Uterus (tissue), 4 donors: ENCODE data around the gene RABGAP1L. TPM values are rescaled to one million over a fixed set of nuclear protein-coding genes. Genes with fewer than 3 reads are reported as not detected.

Experiments
- DNase-seq, 2 donors: peaks; one replicate each; pipeline ENCODE4 v3.0.0-alpha.2; 2019 to 2020
- H3K27ac ChIP-seq, 2 donors: fragments of 200-600 bp; sonication (generic); 1 replicate in 1 of 2; 2 replicates in 1 of 2; pipeline ENCODE4 v1.5.1; 2016 to 2018
- H3K27me3 ChIP-seq, 2 donors: fragments of 200-600 bp; sonication (generic); one replicate each; pipeline ENCODE4 v1.5.1; 2018 to 2019; ENCODE audit warnings: control low read depth in 1 of 2
- H3K36me3 ChIP-seq, 2 donors: fragments of 200-600 bp; sonication (generic); one replicate each; pipeline ENCODE4 v1.5.1; 2019; ENCODE audit warnings: control low read depth in 1 of 2
- H3K4me1 ChIP-seq, 2 donors: fragments of 200-600 bp; sonication (generic); one replicate each; pipeline ENCODE4 v1.5.1; 2018 to 2019; ENCODE audit warnings: control low read depth in 1 of 2
- H3K4me3 ChIP-seq, 2 donors: fragments of 200-600 bp; sonication (generic); 1 replicate in 1 of 2; 2 replicates in 1 of 2; pipeline ENCODE4 v1.5.1; 2018 to 2019; ENCODE audit warnings: mild to moderate bottlenecking in 1 of 2
- H3K9me3 ChIP-seq, 2 donors: fragments of 200-600 bp; sonication (generic); one replicate each; pipeline ENCODE4 v1.5.1; 2019; ENCODE audit warnings: control low read depth in 1 of 2
- CTCF ChIP-seq, 4 experiments: fragments of 200-600 bp in 2 of 4; fragments of 450-650 bp in 2 of 4; sonication (generic) in 2 of 4; IDR thresholded peaks; one replicate each; pipeline ENCODE4 v1.5.1; 2016 to 2019; ENCODE audit warnings: antibody characterized with exemption in 4 of 4, mild to moderate bottlenecking in 2 of 4, moderate library complexity in 1 of 4
- POLR2A ChIP-seq, 2 donors: fragments of 450-650 bp; IDR thresholded peaks; one replicate each; pipeline ENCODE4 v1.6.1; 2016; ENCODE audit warnings: antibody characterized with exemption in 2 of 2, mild to moderate bottlenecking in 1 of 2, moderate library complexity in 1 of 2
- intact Hi-C: fragments of 100-400 bp; cut with DNase I; formaldehyde crosslinking; loops from one replicate; pipeline ENCODE4 v1.15.1; 2023; ENCODE audit warnings: low total_unique reads
- total RNA-seq, 4 donors: library from RNA; depleted of rRNA in 3 of 4; stranded (reverse); fragments of >200 nt in 3 of 4; gene quantifications; one replicate each; pipeline versions ENCODE4 v1.1.0 to v1.2.4, GENCODE V29; 2014 to 2023
- donor health status: DM: yes; HTN: yes; CAD: no.

The RABGAP1L gene
- total RNA-seq, 4 donors from 2014 or later = 19.1 to 93.7 (median 35.1) TPM

DNA sequence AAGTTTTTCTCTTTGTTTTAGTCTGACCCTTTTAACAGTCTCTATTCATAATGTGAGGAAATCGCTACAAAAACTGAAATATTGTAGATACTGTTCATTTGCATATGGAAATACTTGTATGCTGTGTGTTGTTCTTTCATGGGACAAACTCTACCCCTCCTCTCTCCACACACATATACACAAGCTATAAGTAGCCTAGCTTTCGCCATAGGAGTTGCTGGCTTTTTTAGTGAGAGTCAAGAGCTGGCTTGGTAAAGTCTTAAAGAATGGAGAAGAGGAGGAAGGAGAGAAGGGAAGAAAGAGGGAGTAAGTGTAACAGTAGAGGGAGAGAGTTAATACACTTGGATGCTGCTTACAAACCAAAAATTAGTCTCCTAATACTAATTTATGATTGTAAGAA is 115.6 kb downstream of the RABGAP1L start:
- Histone ChIP-seq H3K4me3 (no peak overlapping the region), H3K9me3 (no peaks in the 10 kb centered on the region), H3K4me1 (no peaks in the 10 kb centered on the region), H3K27me3 (no peaks in the 10 kb centered on the region), H3K27ac (no peak overlapping the region), H3K36me3 (no peaks in the 10 kb centered on the region)
- intact Hi-C loops = no loop called here
- DNase-seq = no peak
- TF ChIP-seq CTCF (IDR thresholded peaks at IDR 0.05) (no peak), POLR2A (IDR thresholded peaks at IDR 0.05) (no peak)

- TF ChIP-seq POLR2A (IDR thresholded peaks at IDR 0.05) (no peak), CTCF (IDR thresholded peaks at IDR 0.05) (no peak)
- H3K36me3 ChIP-seq = no peaks in the 10 kb centered on the region
- DNase-seq = no peak
- intact Hi-C loops = no loop called here
- no peaks in the 10 kb centered on the region for H3K27me3 ChIP-seq
- no peaks in the 10 kb centered on the region for H3K9me3 ChIP-seq
- H3K4me3 ChIP-seq = no peak overlapping the region
- H3K4me1 ChIP-seq = no peaks in the 10 kb centered on the region
- no peak overlapping the region for H3K27ac ChIP-seq
These were observed 116.8 kb downstream of the RABGAP1L start for GRCh38 chr1:174276087-174276486.

DNA sequence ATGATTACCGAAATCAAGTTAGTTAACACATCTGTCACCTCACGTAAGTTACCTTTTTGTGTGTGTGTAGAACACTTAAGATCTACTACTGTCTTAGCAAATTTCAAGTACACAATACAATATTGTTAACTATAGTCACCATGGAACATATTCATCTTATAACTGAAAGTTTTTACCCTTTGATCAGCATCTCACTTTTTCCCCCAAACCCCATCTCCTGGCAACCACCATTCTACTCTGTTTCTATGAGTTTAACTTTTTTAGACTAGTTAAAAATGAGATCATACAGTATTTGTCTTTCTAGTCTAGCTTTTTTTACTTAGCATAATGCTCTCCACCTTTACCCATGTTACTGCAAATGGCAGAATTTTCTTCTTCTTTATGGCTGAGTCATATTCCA is 124.7 kb downstream of the RABGAP1L start:
- H3K4me3 ChIP-seq = no peak overlapping the region
- H3K27me3 ChIP-seq = no peaks in the 10 kb centered on the region
- no peak for TF ChIP-seq POLR2A (IDR thresholded peaks at IDR 0.05)
- no peak for TF ChIP-seq CTCF (IDR thresholded peaks at IDR 0.05)
- H3K9me3 ChIP-seq = peaks cover 0 to 9% of the 10 kb centered on the region in 2 donors
- intact Hi-C loops = no loop called here
- DNase-seq = no peak
- H3K27ac ChIP-seq = no peak overlapping the region
- H3K4me1 ChIP-seq = no peaks in the 10 kb centered on the region
- H3K36me3 ChIP-seq = no peaks in the 10 kb centered on the region

DNA sequence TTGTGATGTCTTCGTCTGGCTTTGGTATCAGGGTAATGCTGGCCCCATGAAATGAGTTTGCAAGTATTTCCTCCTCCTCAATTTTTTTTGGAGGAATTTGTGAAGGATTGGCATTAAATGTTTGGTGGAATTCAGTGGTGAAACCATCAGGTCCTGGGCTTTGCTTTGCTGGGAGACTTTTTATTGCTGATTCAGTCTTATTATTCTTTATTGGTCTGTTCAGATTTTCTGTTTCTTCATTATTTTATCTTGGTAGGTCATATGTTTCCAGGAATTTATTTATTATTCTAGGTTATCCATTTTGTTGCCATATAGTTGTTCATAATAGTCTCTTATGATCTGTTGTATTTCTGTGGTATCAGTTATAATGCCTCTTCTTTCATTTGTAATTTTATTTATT is 126.7 kb downstream of the RABGAP1L start:
- H3K4me1 ChIP-seq = no peaks in the 10 kb centered on the region
- intact Hi-C loops = no loop called here
- H3K4me3 ChIP-seq = no peak overlapping the region
- no peak for DNase-seq
- H3K27me3 ChIP-seq = no peaks in the 10 kb centered on the region
- H3K27ac ChIP-seq = no peak overlapping the region
- H3K36me3 ChIP-seq = no peaks in the 10 kb centered on the region
- peaks cover 0 to 9% of the 10 kb centered on the region in 2 donors for H3K9me3 ChIP-seq
- no peak for TF ChIP-seq CTCF (IDR thresholded peaks at IDR 0.05)
- TF ChIP-seq POLR2A (IDR thresholded peaks at IDR 0.05) = no peak

DNA sequence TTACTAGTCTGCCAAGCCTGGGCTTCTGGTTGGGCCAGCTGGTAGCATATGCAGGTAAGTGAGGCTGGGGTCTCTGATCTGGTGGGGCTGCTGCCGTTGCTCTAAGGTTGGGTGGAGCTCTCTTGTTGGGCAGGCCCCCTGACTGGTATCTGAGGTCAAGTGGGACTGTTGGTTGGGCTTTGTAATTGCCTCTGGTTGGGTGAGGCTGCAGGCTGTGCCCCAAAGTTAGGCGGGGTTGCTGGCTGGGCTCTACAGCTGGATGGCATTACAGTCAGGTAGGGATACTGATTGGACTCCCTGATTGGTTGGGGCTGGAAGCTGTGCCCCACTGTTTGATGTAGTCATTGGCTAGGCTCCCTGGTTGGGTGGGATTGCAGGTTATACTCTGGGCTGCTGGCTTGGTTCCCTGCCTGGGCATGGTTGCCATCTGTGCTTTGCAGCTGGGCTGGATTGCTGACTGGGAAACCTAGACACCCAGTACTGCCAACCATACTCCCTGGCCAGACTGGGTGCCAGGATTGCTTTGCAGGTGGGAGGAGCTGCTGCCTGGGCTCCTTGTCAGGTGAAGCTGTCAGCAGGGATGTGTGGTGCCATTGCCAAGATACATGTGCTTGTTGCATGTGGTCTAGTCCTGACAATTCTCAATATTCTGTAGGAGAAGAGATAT is 130.5 kb downstream of the RABGAP1L start:
- no peak overlapping the region for H3K27ac ChIP-seq
- TF ChIP-seq POLR2A (IDR thresholded peaks at IDR 0.05) (no peak), CTCF (IDR thresholded peaks at IDR 0.05) (no peak)
- no peaks in the 10 kb centered on the region for H3K4me1 ChIP-seq
- no peak for DNase-seq
- intact Hi-C loops = no loop called here
- no peaks in the 10 kb centered on the region for H3K36me3 ChIP-seq
- H3K9me3 ChIP-seq = peaks cover 0 to 9% of the 10 kb centered on the region in 2 donors
- H3K4me3 ChIP-seq = no peak overlapping the region
- H3K27me3 ChIP-seq = no peaks in the 10 kb centered on the region
